Suprapubic skin (tissue), 4 donors: ENCODE results near the gene LRIG1. TPM values are rescaled to one million over a fixed set of nuclear protein-coding genes. Genes with fewer than 3 reads are reported as not detected.

Experiments
- DNase-seq, 2 donors: peaks; one replicate each; pipeline ENCODE4 v3.0.0-alpha.2; 2019; ENCODE audit warnings: low spot score in 2 of 2
- H3K27ac ChIP-seq: fragments of 200-600 bp; sonication (generic); one replicate; pipeline ENCODE4 v1.5.1; 2019
- H3K27me3 ChIP-seq: fragments of 200-600 bp; sonication (generic); one replicate; pipeline ENCODE4 v1.5.1; 2019
- H3K36me3 ChIP-seq: fragments of 200-600 bp; sonication (generic); one replicate; pipeline ENCODE4 v1.5.1; 2019
- H3K4me1 ChIP-seq: fragments of 200-600 bp; sonication (generic); one replicate; pipeline ENCODE4 v1.5.1; 2019
- H3K4me3 ChIP-seq: fragments of 200-600 bp; sonication (generic); one replicate; pipeline ENCODE4 v1.5.1; 2019; ENCODE audit warnings: mild to moderate bottlenecking
- H3K9me3 ChIP-seq: fragments of 200-600 bp; sonication (generic); one replicate; pipeline ENCODE4 v1.5.1; 2019
- EP300 ChIP-seq: sonication (generic); formaldehyde crosslinking; IDR thresholded peaks from one replicate; pipeline ENCODE4 v1.6.1; 2017; ENCODE audit warnings: antibody characterized with exemption
- POLR2A ChIP-seq, 2 donors: fragments of 450-650 bp; IDR thresholded peaks; one replicate each; pipeline ENCODE4 v1.6.1; 2017; ENCODE audit warnings: antibody characterized with exemption in 2 of 2, mild to moderate bottlenecking in 2 of 2, moderate library complexity in 2 of 2
- POLR2AphosphoS5 ChIP-seq, 3 donors: sonication (generic); formaldehyde crosslinking; IDR thresholded peaks; one replicate each; pipeline ENCODE4 v1.6.1; 2017; ENCODE audit warnings: antibody characterized with exemption in 3 of 3
- WGBS: methylation state at CpG from one replicate; pipeline ENCODE4 v1.1.5; 2018; 5-methylcytosine and 5-hydroxymethylcytosine counted together
- total RNA-seq, 4 donors: library from RNA; depleted of rRNA; stranded (reverse); fragments of >200 nt; gene quantifications; one replicate each; pipeline ENCODE4 v1.1.0, GENCODE V29; 2016
- TF ChIP-seq, protein P1 (sequence below), 2 donors: fragments of 200-600 bp in 1 of 2; fragments of 450-650 bp in 1 of 2; sonication (generic) in 1 of 2; IDR thresholded peaks; one replicate each; pipeline ENCODE4 v1.5.1; 2016 to 2019; ENCODE audit warnings: antibody characterized with exemption in 2 of 2, mild to moderate bottlenecking in 1 of 2, moderate library complexity in 1 of 2

LRIG1 gene
- total RNA-seq, 4 donors from 2014 or later, result 69.1 to 88.0 (median 78.9) TPM

DNA sequence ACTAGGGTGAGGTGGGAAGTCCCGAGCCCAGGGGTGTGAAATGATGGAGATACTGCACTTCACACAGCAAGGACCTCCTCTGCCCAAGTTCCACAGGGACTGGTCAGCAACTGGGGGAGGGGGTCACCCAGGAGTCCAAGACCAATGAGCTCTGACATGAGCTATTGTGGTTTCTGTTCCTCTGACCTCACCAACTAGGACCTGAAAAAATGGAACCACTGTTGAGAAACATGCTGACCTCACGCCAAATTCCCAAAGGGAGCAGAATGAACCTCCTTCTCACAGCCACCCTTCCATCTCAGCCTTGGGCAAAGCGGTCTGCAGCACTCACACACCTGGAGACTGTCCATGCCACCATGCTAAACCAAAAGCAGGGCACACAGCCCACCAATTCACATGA is 69.3 kb downstream of the LRIG1 start:
- H3K27ac ChIP-seq, result no peak overlapping the region
- H3K4me1 ChIP-seq, result peaks cover 58% of the 10 kb centered on the region
- H3K9me3 ChIP-seq, result no peaks in the 10 kb centered on the region
- no peaks in the 10 kb centered on the region for H3K27me3 ChIP-seq
- H3K36me3 ChIP-seq, result no peaks in the 10 kb centered on the region
- TF ChIP-seq POLR2AphosphoS5 (IDR thresholded peaks at IDR 0.05), result no peak
- TF ChIP-seq POLR2A (IDR thresholded peaks at IDR 0.05), result no peak
- TF ChIP-seq, protein P1, sequence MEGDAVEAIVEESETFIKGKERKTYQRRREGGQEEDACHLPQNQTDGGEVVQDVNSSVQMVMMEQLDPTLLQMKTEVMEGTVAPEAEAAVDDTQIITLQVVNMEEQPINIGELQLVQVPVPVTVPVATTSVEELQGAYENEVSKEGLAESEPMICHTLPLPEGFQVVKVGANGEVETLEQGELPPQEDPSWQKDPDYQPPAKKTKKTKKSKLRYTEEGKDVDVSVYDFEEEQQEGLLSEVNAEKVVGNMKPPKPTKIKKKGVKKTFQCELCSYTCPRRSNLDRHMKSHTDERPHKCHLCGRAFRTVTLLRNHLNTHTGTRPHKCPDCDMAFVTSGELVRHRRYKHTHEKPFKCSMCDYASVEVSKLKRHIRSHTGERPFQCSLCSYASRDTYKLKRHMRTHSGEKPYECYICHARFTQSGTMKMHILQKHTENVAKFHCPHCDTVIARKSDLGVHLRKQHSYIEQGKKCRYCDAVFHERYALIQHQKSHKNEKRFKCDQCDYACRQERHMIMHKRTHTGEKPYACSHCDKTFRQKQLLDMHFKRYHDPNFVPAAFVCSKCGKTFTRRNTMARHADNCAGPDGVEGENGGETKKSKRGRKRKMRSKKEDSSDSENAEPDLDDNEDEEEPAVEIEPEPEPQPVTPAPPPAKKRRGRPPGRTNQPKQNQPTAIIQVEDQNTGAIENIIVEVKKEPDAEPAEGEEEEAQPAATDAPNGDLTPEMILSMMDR (IDR thresholded peaks at IDR 0.05), result no peak
- no peak for TF ChIP-seq EP300
- no peak overlapping the region for H3K4me3 ChIP-seq
- 83% methylated on average over 2 of the region's 3 CpGs for WGBS
- DNase-seq, result no peak

DNA sequence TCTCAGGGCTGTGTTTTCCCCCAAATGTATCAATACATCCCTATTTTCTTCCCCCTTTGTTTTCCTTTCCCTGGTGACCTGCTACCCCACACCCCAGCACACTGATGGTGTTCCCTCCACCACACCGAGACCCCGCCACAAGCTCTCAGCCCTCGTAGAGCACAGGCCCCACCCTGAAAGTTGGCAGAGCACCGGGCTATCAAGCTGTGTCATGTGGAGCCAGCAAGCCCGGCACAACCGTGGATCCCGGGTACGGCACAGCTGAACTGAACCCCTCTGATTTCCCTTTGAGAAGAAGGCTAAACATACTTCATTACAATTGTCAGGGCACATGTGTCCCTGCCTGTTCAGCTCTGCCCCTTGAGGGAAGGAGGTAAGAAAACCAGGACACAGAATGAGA is 69.9 kb downstream of the LRIG1 start:
- Histone ChIP-seq H3K4me3 (no peak overlapping the region), H3K9me3 (no peaks in the 10 kb centered on the region), H3K27me3 (no peaks in the 10 kb centered on the region), H3K27ac (no peak overlapping the region), H3K36me3 (no peaks in the 10 kb centered on the region), H3K4me1 (peaks cover 53% of the 10 kb centered on the region)
- WGBS, result 38% methylated on average over 8 of the region's 8 CpGs
- DNase-seq, result no peak
- TF ChIP-seq, protein P1 (IDR thresholded peaks at IDR 0.05), result no peak
- no peak for TF ChIP-seq EP300
- no peak for TF ChIP-seq POLR2AphosphoS5 (IDR thresholded peaks at IDR 0.05)
- no peak for TF ChIP-seq POLR2A (IDR thresholded peaks at IDR 0.05)

DNA sequence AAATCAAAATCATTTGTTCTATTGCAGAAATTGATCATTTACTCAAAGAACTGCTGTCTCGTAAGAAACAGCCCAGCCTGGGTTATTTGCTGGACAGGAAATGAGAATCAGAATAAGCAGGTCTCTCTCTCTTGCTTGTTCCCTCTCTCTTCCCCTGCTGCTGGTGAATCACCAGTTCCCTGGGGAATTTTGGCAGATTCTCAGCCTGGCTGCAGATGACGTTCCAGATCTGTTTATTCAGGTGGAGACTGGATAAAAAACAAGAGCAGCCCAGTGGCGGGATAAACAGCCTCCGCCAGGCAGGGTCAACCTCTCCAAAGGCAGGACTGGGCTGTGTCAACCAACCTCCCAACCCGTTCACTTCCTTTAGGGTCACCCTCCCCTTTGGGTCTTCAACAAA is 72.1 kb downstream of the LRIG1 start:
- no peak overlapping the region for H3K4me3 ChIP-seq
- peak overlapping the region; percentile 73 for H3K27ac ChIP-seq
- TF ChIP-seq EP300 (no peak), POLR2AphosphoS5 (IDR thresholded peaks at IDR 0.05) (peak in 1 of 3 donors; percentile 24)
- 35% methylated on average over 5 of the region's 5 CpGs for WGBS
- no peaks in the 10 kb centered on the region for H3K9me3 ChIP-seq
- H3K27me3 ChIP-seq, result no peaks in the 10 kb centered on the region
- no peaks in the 10 kb centered on the region for H3K36me3 ChIP-seq
- peaks cover 65% of the 10 kb centered on the region for H3K4me1 ChIP-seq
- DNase-seq, result peak; percentile 86 to 92

DNA sequence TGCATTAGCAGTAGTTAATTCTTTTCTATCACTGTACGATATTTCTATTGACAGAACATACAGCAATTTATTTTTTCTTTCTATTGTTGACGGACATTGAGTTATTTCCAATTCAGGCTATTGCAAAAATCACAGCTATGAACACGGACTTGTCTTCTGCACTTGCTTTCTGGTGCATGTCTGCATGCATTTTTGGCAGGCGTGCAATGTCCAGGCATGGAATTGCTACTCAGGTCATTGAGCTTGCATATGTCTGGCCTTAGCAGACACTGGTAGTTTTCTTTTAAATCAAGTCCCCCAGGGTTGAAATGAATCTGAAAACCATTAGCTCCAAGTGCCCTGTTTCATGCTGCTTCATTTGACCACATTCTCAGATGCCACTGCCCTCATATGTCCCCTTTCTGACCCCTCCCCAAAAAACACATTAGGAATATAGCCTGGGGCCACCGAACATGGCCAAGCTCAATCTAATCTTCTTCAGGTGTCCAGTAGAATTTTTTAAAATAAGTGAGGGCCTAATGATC is 72.8 kb downstream of the LRIG1 start:
- peaks cover 62% of the 10 kb centered on the region for H3K4me1 ChIP-seq
- H3K36me3 ChIP-seq, result no peaks in the 10 kb centered on the region
- TF ChIP-seq, protein P1 (IDR thresholded peaks at IDR 0.05), result no peak
- TF ChIP-seq POLR2A (IDR thresholded peaks at IDR 0.05), result no peak
- no peak for TF ChIP-seq POLR2AphosphoS5 (IDR thresholded peaks at IDR 0.05)
- no peak for TF ChIP-seq EP300
- H3K27ac ChIP-seq, result peak overlapping the region; percentile 73
- no peaks in the 10 kb centered on the region for H3K27me3 ChIP-seq
- WGBS, result 71% methylated on average over 5 of the region's 5 CpGs
- no peaks in the 10 kb centered on the region for H3K9me3 ChIP-seq
- H3K4me3 ChIP-seq, result no peak overlapping the region
- no peak for DNase-seq

DNA sequence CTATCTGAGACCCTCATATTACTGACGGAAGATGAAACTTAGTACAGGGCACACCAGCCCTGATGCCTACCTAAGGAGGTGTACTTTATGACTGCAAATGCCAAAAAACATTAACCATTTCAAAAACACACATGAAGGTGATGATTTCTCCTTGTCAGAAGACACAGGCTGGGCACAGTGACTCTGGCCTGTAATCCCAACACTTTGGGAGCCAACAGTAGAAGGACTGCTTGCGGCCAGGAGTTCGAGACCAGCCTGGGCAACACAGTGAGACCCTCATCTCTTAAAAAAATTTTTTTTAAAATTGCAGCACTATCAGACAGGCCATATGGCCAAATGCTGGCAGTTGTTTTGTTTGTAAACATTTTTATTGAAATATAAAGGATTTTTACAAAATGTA is 73.5 kb downstream of the LRIG1 start:
- TF ChIP-seq, protein P1 (IDR thresholded peaks at IDR 0.05), result no peak
- TF ChIP-seq POLR2A (IDR thresholded peaks at IDR 0.05), result no peak
- no peak for DNase-seq
- H3K4me1 ChIP-seq, result peaks cover 59% of the 10 kb centered on the region
- no peaks in the 10 kb centered on the region for H3K27me3 ChIP-seq
- 94% methylated on average over 3 of the region's 3 CpGs for WGBS
- no peak overlapping the region for H3K4me3 ChIP-seq
- no peaks in the 10 kb centered on the region for H3K36me3 ChIP-seq
- no peak overlapping the region for H3K27ac ChIP-seq
- no peaks in the 10 kb centered on the region for H3K9me3 ChIP-seq

DNA sequence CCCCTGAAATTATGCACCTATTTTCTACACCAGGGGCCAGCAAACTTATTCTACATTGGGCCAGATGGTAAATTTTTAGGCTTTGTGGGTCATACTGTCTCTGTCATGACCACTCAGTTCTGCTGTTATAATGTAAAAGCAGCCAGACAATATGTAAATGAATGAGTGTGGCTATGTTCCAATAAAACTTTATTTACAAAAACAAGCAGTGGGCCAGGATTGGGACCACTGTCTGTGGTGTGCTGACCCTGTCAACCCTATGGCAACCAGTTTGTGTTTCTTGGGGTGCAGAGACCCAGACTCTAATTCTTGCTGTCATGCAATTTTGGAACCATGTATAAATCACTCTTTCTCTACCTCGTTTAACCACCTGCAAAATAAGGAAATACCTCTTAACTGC is 74.7 kb downstream of the LRIG1 start:
- no peak overlapping the region for H3K27ac ChIP-seq
- WGBS, result 72% methylated on average over 1 of the region's 1 CpG
- H3K36me3 ChIP-seq, result no peaks in the 10 kb centered on the region
- H3K4me1 ChIP-seq, result peaks cover 50% of the 10 kb centered on the region
- H3K9me3 ChIP-seq, result no peaks in the 10 kb centered on the region
- no peaks in the 10 kb centered on the region for H3K27me3 ChIP-seq
- DNase-seq, result no peak
- no peak overlapping the region for H3K4me3 ChIP-seq
- TF ChIP-seq, protein P1 (IDR thresholded peaks at IDR 0.05), result no peak
- TF ChIP-seq POLR2AphosphoS5 (IDR thresholded peaks at IDR 0.05), result no peak
- TF ChIP-seq EP300, result no peak
- TF ChIP-seq POLR2A (IDR thresholded peaks at IDR 0.05), result no peak
